ENCODE results near the gene CD274.
"Not testable (repeated sequence)": the region's sequence is repeated elsewhere in the genome, so short reads cannot be mapped to it uniquely, and the experiment has no call there.

The CD274 gene

DNA sequence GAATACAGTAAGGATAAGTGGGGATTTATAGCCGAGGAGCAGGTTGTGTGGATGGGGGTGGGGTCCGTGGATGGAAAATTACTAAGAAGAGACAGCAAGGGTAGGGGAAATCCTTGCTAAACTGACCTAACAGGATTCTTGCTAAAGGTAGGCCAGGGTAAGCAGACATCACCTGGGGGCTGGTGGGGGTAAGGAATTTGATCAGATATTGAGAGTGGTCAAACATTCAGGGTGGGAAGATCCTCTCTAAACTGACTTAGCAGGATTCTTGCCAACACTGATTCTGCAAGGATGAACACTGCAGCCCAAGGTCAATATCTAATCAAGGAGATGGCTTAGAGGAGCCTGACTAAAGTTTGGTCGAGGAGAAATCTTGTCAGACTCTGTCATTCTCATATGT, 9.9 kb upstream of the CD274 start:
- Histone ChIP-seq H3K4me3 (no peak overlapping the region), H3K27ac (no peak overlapping the region)
- DNase-seq (ENCODE audit: low spot score) = no peak
- no peak for TF ChIP-seq CTCF (IDR thresholded peaks at IDR 0.05)

DNA sequence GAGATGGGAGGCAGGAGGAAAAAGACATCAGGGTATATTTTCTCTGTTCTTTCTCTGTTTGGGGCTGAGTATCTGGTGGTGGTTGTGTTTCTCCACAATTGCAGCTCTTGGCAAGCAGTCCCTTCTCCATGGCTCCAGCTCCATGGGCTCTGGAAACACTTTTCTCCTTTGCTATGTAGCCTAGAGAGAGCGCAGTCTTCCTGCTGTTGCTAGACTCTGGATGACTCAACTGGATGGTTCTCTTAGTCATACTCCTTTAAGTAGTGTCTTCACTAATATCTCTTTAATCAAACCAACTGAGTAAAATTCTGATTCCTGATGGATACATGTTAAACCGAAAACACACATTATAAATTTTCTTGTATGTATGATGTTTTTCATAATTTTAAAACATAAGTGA, 9.3 kb upstream of the CD274 start:
- H3K4me3 ChIP-seq = no peak overlapping the region
- no peak overlapping the region for H3K27ac ChIP-seq
- no peak for DNase-seq (ENCODE audit: low spot score)
- no peak for TF ChIP-seq CTCF (IDR thresholded peaks at IDR 0.05)

DNA sequence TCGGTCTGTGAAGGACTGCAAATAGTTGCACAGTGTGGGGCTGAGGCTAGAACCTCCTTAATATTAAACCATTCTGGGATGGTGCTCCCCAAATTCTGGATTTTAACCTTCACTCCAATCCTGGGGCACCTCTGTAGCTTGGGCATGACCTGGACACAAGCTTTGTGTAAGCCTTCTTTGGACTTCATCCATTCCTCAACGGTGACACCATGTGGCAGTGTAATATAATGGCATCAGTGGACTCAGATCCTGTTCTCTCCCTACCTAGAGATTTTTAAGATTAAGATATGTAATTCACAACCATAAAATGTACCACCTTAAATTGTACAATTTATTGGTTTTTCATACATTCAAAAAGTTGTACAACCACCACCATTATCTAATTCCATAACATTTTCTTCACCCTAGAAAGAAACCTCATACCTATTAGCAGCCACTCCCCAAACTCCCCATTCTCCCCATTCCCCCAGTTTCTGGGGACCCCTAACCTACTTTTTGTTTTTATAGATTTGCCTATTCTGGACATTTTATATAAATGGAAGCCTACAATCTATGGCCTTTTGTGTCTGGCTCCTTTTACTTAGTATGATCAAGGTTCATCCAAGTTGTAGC, 7.8 kb upstream of the CD274 start:
- TF ChIP-seq CTCF (IDR thresholded peaks at IDR 0.05) = no peak
- no peak overlapping the region for H3K27ac ChIP-seq
- DNase-seq (ENCODE audit: low spot score) = no peak
- no peak overlapping the region for H3K4me3 ChIP-seq

- H3K27ac ChIP-seq = no peak overlapping the region
- TF ChIP-seq CTCF (IDR thresholded peaks at IDR 0.05) = no peak
- no peak for DNase-seq (ENCODE audit: low spot score)
- no peak overlapping the region for H3K4me3 ChIP-seq
These were observed 6.5 kb upstream of the CD274 start for GRCh38 chr9:5443850-5444249.

DNA sequence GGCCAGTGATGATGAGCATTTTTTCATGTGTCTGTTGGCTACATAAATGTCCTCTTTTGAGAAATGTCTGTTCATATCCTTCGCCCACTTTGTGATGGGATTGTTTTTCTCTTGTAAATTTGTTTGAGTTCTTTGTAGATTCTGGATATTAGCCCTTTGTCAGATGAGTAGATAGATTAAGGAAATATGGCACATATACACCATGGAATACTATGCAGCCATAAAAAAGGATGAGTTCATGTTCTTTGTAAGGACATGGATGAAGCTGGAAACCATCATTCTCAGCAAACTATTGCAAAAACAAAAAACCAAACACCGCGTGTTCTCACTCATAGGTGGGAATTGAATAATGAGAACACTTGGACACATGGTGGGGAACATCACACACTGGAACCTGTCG, 5.2 kb upstream of the CD274 start:
- H3K4me3 ChIP-seq; DNase-seq (ENCODE audit: low spot score); H3K27ac ChIP-seq: not testable (repeated sequence)

DNA sequence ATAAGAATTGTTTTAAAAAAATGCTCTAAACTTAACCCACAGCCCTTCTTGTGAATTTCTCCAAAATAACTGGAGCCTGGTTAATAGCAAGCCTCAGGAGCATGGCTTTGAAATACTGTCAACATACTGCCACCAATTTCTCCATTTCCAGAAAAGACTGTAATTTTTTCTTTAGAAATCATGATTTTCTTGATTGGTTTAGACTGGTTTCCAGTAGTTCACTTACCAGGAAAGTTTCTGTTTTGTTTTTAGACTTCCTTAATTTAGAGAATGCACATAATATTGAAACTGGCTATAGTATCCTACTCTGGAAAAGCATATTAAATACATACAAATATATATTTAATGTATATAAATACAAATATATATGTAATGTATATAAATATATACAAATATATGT, 4.5 kb upstream of the CD274 start:
- no peak overlapping the region for H3K4me3 ChIP-seq
- no peak for TF ChIP-seq CTCF (IDR thresholded peaks at IDR 0.05)
- H3K27ac ChIP-seq = no peak overlapping the region
- no peak for DNase-seq (ENCODE audit: low spot score)

- no peak for DNase-seq (ENCODE audit: low spot score)
- H3K27ac ChIP-seq = no peak overlapping the region
- no peak for TF ChIP-seq CTCF (IDR thresholded peaks at IDR 0.05)
- H3K4me3 ChIP-seq = no peak overlapping the region
These were observed 3.7 kb upstream of the CD274 start for GRCh38 chr9:5446451-5447236.

Measured in coronary artery (tissue), 2 donors.